ENCODE results near the gene FAM13B. TPM values are rescaled to one million over a fixed set of nuclear protein-coding genes. Genes with fewer than 3 reads are reported as not detected.

The FAM13B gene
- total and polyA plus RNA-seq, 9 of the 15 experiments (the other 6 are each of a cell fraction or from before 2014, with no cell fraction given) = 2.3 to 21.6 (median 14.1) TPM

GRCh38 chr5:137997726-137998213 is 35.1 kb downstream of the FAM13B start (continued):
- TF ChIP-seq ZBTB49 (CRISPR knock-in tag; IDR thresholded peaks at IDR 0.05; ENCODE audit: borderline replicate concordance) (no peak), ZNF398 (CRISPR knock-in tag; IDR thresholded peaks at IDR 0.05) (no peak), CBX2 (IDR thresholded peaks at IDR 0.05; ENCODE audit: insufficient read depth, low read length, poor library complexity, severe bottlenecking) (no peak), MYNN (IDR thresholded peaks at IDR 0.05) (no peak), MYNN (CRISPR knock-in tag; IDR thresholded peaks at IDR 0.05) (no peak), PURB (CRISPR knock-in tag; IDR thresholded peaks at IDR 0.05; ENCODE audit: low read depth) (no peak), RNF219 (CRISPR knock-in tag; IDR thresholded peaks at IDR 0.05) (no peak), HNRNPUL1 (IDR thresholded peaks at IDR 0.05; ENCODE audit: low read length) (no peak), SFPQ (IDR thresholded peaks at IDR 0.05; ENCODE audit: low read depth, low read length) (no peak), NFE2L1 (tag; IDR thresholded peaks at IDR 0.05; ENCODE audit: borderline replicate concordance, low read depth) (peak; percentile 8; the same call in 1 of the 2 replicates), PTRF (tag; IDR thresholded peaks at IDR 0.05) (no peak), MLX (CRISPR knock-in tag; conservative IDR thresholded peaks at IDR 0.05) (no peak), ZNF277 (CRISPR knock-in tag; IDR thresholded peaks at IDR 0.05; ENCODE audit: borderline replicate concordance) (no peak), PHF21A (IDR thresholded peaks at IDR 0.05; ENCODE audit: borderline replicate concordance, low read depth) (no peak), PYGO2 (tag; IDR thresholded peaks at IDR 0.05) (no peak), MXI1 (IDR thresholded peaks at IDR 0.05; ENCODE audit: low read depth, low read length) (no peak), PHF8 (IDR thresholded peaks at IDR 0.05; ENCODE audit: borderline replicate concordance, low read length) (no peak)
